Myometrial cell (primary cell): Measurements from ENCODE around the gene MC4R. TPM values are rescaled to one million over a fixed set of nuclear protein-coding genes. Genes with fewer than 3 reads are reported as not detected.

Source experiments
- total RNA-seq: library from RNA; depleted of rRNA; stranded (reverse); fragments of >200 nt; gene quantifications from 2 replicates; pipeline ENCODE4 v1.2.3, GENCODE V29; 2015

Gene MC4R
- total RNA-seq, result not detected in 2 replicates

DNA sequence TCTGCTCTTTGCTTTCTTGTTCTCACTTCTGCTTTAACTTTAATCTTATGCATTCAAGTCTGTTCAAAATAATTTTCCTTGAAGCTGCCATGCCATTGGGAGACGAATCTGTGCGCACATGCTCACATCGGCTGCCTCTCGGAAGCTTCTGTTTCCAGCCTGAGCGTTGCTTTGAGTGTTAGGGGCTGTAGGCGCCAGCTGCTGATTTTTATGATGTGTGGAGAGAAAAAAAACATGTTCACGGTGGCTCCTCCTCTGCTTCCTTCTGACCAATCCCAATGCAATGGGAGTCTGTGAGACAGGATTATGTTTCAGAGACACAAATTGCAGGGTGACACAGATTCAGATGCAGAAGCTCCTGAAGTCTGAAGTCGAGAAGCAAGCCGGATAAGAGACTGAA, at the start of gene MC4R:
TSS of gene MC4R (minus strand) at position 180 of the 400 bp plus-strand sequence. CDS start 426 bp downstream, outside the sequence.

